ENCODE measurements around the gene TPTE2.

- TF ChIP-seq CTCF (IDR thresholded peaks at IDR 0.05) (no peak), POLR2A (IDR thresholded peaks at IDR 0.05) (no peak)
These were observed 35.6 kb upstream of the TPTE2 start for GRCh38 chr13:19596960-19597361.

Measured in right lobe of liver (tissue), 4 donors.